Tongue (tissue), 2 donors: ENCODE data around the gene ARMC3. TPM values are rescaled to one million over a fixed set of nuclear protein-coding genes. Genes with fewer than 3 reads are reported as not detected.
"Not testable (repeated sequence)": the region's sequence is repeated elsewhere in the genome, so short reads cannot be mapped to it uniquely, and the experiment has no call there.

ENCODE experiments used
- DNase-seq: peaks from one replicate; pipeline ENCODE4 v3.0.0-alpha.2; 2015
- total RNA-seq: library from RNA; depleted of rRNA; stranded (reverse); fragments of >200 nt; gene quantifications from one replicate; pipeline ENCODE4 v1.2.3, GENCODE V29; 2014

Gene ARMC3
- total RNA-seq, 1 donor from 2014 or later: 0.51 TPM

- no peak for DNase-seq
These were observed 120.3 kb downstream of the ARMC3 start for GRCh38 chr10:23048191-23048590.

GRCh38 chr10:23051278-23051677 lies 123.4 kb downstream of the ARMC3 start:
- no peak for DNase-seq

GRCh38 chr10:23051855-23052331 lies 124.0 kb downstream of the ARMC3 start:
- no peak for DNase-seq

- DNase-seq: peak; percentile 64
These were observed 125.2 kb downstream of the ARMC3 start for GRCh38 chr10:23053036-23053435.

GRCh38 chr10:23055424-23056185 lies 127.8 kb downstream of the ARMC3 start:
- no peak for DNase-seq

GRCh38 chr10:23056186-23056579 lies 128.3 kb downstream of the ARMC3 start:
- DNase-seq: no peak

- DNase-seq: no peak
These were observed 130.5 kb downstream of the ARMC3 start for GRCh38 chr10:23058366-23058765.

GRCh38 chr10:23060918-23061317 lies 133.1 kb downstream of the ARMC3 start:
- no peak for DNase-seq

- peak; percentile 76 for DNase-seq
These were observed 135.5 kb downstream of the ARMC3 start for GRCh38 chr10:23063045-23063972.

GRCh38 chr10:23063973-23064812 lies 136.3 kb downstream of the ARMC3 start:
- peak; percentile 89 for DNase-seq

GRCh38 chr10:23064813-23065114 lies 136.9 kb downstream of the ARMC3 start:
- DNase-seq: not testable (repeated sequence)

GRCh38 chr10:23065181-23065948 lies 137.5 kb downstream of the ARMC3 start:
- peak; percentile 93 for DNase-seq

GRCh38 chr10:23067337-23067736 lies 139.5 kb downstream of the ARMC3 start:
- no peak for DNase-seq

- peak; percentile 89 for DNase-seq
These were observed 140.3 kb downstream of the ARMC3 start for GRCh38 chr10:23067939-23068775.

GRCh38 chr10:23069019-23069815 lies 141.4 kb downstream of the ARMC3 start:
- DNase-seq: peak; percentile 46

- peak; percentile 35 for DNase-seq
These were observed 142.4 kb downstream of the ARMC3 start for GRCh38 chr10:23070092-23070912.

- DNase-seq: peak; percentile 26
These were observed 143.0 kb downstream of the ARMC3 start for GRCh38 chr10:23070913-23071218.

GRCh38 chr10:23072593-23072992 lies 144.7 kb downstream of the ARMC3 start:
- DNase-seq: peak; percentile 40

GRCh38 chr10:23073527-23073926 lies 145.7 kb downstream of the ARMC3 start:
- DNase-seq: peak; percentile 61
